Ovary (tissue), 9 donors: ENCODE results near the gene LAS1L. TPM values are rescaled to one million over a fixed set of nuclear protein-coding genes. Genes with fewer than 3 reads are reported as not detected.
"Not testable (repeated sequence)": the region's sequence is repeated elsewhere in the genome, so short reads cannot be mapped to it uniquely, and the experiment has no call there.

Experiments used
- DNase-seq, 5 donors: peaks; one replicate each; pipeline ENCODE4 v3.0.0-alpha.2; 2019 to 2020
- H3K27ac ChIP-seq, 2 donors: fragments of 200-600 bp; one replicate each; pipeline versions ENCODE4 v1.5.1 to v1.8.0; 2019 to 2022
- H3K27me3 ChIP-seq: fragments of 200-600 bp; one replicate; pipeline ENCODE4 v1.8.0; 2022
- H3K36me3 ChIP-seq: fragments of 200-600 bp; sonication (generic); one replicate; pipeline ENCODE4 v1.5.1; 2019
- H3K4me1 ChIP-seq: one replicate; pipeline ENCODE4 v1.8.1; 2013; ENCODE audit warnings: mild to moderate bottlenecking, moderate library complexity; ENCODE audit not compliant: insufficient read depth
- H3K4me3 ChIP-seq: fragments of 200-600 bp; sonication (generic); one replicate; pipeline ENCODE4 v1.5.1; 2017
- H3K9me3 ChIP-seq, 2 donors: fragments of 200-600 bp in 1 of 2; sonication (generic) in 1 of 2; one replicate each; pipeline versions ENCODE4 v1.5.1 to v1.8.1; 2013 to 2019; ENCODE audit warnings: mild to moderate bottlenecking in 1 of 2, moderate library complexity in 1 of 2
- EP300 ChIP-seq: sonication (generic); formaldehyde crosslinking; IDR thresholded peaks from one replicate; pipeline ENCODE4 v1.6.1; 2017; ENCODE audit warnings: antibody characterized with exemption
- POLR2A ChIP-seq: fragments of 450-650 bp; IDR thresholded peaks from one replicate; pipeline ENCODE4 v1.6.1; 2017; ENCODE audit warnings: antibody characterized with exemption, mild to moderate bottlenecking, moderate library complexity
- WGBS, 3 donors: extraction: QIAGEN DNeasy Blood & Tissue Kit in 1 of 3; methylation state at CpG; one replicate each; pipeline versions ENCODE4 v1.1.5 to v1.1.7; 2013 to 2017; 5-methylcytosine and 5-hydroxymethylcytosine counted together
- intact Hi-C, 4 donors: fragments of 100-400 bp; cut with DNase I; formaldehyde crosslinking; loops; one replicate each; pipeline versions ENCODE4 v1.11.0 to v1.15.1; 2022 to 2023
- polyA plus RNA-seq, 2 donors: library from polyadenylated mRNA; stranded (reverse); fragments of 200-250 nt in 1 of 2; fragments of 350-450 nt in 1 of 2; fragmentation: Illumina TruSeq in 1 of 2; extraction: RNeasy Lipid Tissue Mini Kit (QIAGEN cat#74804) in 1 of 2; gene quantifications; one replicate each; pipeline ENCODE4 v1.2.3, GENCODE V29; 2013 to 2014
- total RNA-seq, 7 donors: library from RNA; depleted of rRNA in 2 of 7; stranded (reverse); fragments of >200 nt in 2 of 7; fragmentation: NEBNext Ultra II Directional in 3 of 7; extraction: Animal tissue kit (Norgen Biotek cat#: 25700) in 3 of 7; gene quantifications; one replicate each; pipeline versions ENCODE4 v1.1.0 to v1.2.4, GENCODE V29; 2016 to 2023
- TF ChIP-seq, protein P1 (sequence below), 3 donors: fragments of 450-650 bp in 2 of 3; fragments of 200-600 bp in 1 of 3; IDR thresholded peaks; one replicate each; pipeline versions ENCODE4 v1.5.1 to v1.8.0; 2016 to 2022; ENCODE audit warnings: antibody characterized with exemption in 3 of 3, mild to moderate bottlenecking in 1 of 3
- donor health status: DM: no; HTN: no; CAD: no; lungs with moderate emphysema.
- donor health status: DM: no; HTN: no; CAD: no.
- donor health status: Bipolar disorder and iron deficiency.
- donor health status: DM: yes; HTN: yes; CAD: no.
- donor health status: DM: no; HTN: no; CAD: no.
- donor health status: DM: yes; HTN: yes; CAD: no.

LAS1L gene
- total and polyA plus RNA-seq, 9 donors: 14.4 to 35.1 (median 30.9) TPM

DNA sequence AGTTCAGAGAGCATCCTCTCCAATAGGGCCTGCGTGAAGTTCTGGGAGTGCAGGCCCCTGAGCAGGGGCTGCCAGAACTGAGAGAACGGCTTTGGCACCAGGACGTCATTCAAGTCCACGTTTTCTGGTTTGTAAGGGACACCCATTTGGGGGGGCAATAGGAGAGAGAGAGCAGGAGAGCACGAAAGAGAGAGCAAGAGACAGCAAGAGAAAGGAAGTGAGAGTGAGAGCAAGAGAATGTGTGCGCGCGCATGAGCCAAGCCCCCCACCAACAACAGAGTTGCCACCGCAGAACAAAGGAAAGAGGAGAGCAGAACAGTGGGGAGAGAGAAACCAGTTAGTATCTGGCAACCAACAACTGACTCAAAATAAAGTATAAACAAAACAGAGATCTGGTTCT lies 10.4 kb downstream of the LAS1L start:
- intact Hi-C loops: no loop called here
- Histone ChIP-seq H3K36me3 (no peaks in the 10 kb centered on the region), H3K27me3 (no peaks in the 10 kb centered on the region), H3K27ac (no peak overlapping the region), H3K9me3 (no peaks in the 10 kb centered on the region), H3K4me1 (no peaks in the 10 kb centered on the region), H3K4me3 (no peak overlapping the region)
- TF ChIP-seq POLR2A (no peak), EP300 (no peak)
- TF ChIP-seq, protein P1, sequence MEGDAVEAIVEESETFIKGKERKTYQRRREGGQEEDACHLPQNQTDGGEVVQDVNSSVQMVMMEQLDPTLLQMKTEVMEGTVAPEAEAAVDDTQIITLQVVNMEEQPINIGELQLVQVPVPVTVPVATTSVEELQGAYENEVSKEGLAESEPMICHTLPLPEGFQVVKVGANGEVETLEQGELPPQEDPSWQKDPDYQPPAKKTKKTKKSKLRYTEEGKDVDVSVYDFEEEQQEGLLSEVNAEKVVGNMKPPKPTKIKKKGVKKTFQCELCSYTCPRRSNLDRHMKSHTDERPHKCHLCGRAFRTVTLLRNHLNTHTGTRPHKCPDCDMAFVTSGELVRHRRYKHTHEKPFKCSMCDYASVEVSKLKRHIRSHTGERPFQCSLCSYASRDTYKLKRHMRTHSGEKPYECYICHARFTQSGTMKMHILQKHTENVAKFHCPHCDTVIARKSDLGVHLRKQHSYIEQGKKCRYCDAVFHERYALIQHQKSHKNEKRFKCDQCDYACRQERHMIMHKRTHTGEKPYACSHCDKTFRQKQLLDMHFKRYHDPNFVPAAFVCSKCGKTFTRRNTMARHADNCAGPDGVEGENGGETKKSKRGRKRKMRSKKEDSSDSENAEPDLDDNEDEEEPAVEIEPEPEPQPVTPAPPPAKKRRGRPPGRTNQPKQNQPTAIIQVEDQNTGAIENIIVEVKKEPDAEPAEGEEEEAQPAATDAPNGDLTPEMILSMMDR (IDR thresholded peaks at IDR 0.05): no peak
- 86 to 93% (median 86%) methylated on average over 9 of the region's 9 CpGs for WGBS, 3 donors
- DNase-seq: no peak

DNA sequence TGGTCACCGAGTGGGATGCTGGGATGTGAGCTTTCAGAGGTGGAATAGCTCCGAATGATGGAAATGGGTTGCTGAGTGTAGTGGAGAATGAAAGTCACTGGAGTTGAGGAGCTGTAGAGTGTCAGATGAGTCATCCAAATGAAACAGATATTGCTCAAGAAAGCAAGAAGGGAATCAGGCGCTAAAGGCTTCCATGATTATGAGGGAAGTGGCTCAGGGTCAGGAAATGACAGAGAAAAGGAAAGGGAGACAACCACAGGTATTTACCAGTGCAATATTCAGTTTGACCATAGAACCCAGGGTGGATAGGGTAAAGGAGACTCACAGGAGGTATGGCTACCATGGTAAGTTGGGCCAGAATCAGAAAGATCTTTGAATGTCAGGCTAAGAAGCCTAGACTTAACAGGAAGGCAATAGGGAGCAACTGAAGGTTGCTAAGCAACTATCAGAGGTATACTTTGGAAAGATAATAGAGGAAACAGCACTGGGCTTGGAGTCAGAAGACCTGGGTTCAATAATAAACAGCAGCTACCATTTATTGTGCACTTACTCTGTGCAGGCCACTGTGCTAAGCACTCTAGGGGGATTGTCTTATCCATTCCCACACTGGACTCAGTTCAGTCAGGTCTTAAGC lies 11.7 kb downstream of the LAS1L start:
- TF ChIP-seq POLR2A (no peak), EP300 (no peak)
- TF ChIP-seq, protein P1 (IDR thresholded peaks at IDR 0.05): no peak
- H3K36me3 ChIP-seq: no peaks in the 10 kb centered on the region
- H3K4me1 ChIP-seq: no peaks in the 10 kb centered on the region
- no peak for DNase-seq
- H3K4me3 ChIP-seq: no peak overlapping the region
- no peaks in the 10 kb centered on the region for H3K9me3 ChIP-seq
- no peak overlapping the region for H3K27ac ChIP-seq
- no peaks in the 10 kb centered on the region for H3K27me3 ChIP-seq
- 78 to 84% (median 81%) methylated on average over 3 of the region's 3 CpGs for WGBS, 3 donors
- intact Hi-C loops: no loop called here

DNA sequence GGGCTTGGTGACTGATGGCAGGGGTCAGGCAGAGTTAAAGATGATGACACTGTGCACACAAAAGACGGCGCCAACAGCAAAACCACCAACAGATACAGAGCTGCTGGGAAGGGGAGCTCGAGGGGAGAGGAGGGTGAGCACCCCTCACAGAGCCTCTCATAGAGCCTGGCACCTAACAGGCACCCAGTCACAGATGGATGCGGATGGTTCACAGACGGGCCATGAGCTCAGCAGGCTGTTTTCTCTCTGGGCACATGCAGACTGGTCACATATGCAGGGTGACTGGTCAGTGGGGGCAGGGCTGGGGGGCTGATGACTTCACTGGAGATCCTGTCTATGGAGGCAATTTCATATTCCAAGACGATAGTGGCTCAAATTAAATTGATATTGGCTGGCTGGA lies 15.1 kb downstream of the LAS1L start:
- H3K4me1 ChIP-seq, H3K27ac ChIP-seq, DNase-seq, H3K36me3 ChIP-seq, H3K9me3 ChIP-seq, H3K27me3 ChIP-seq, H3K4me3 ChIP-seq, intact Hi-C loops: not testable (repeated sequence)
- WGBS, 3 donors: 59 to 73% (median 70%) methylated on average over 4 to 5 of the region's 6 CpGs

DNA sequence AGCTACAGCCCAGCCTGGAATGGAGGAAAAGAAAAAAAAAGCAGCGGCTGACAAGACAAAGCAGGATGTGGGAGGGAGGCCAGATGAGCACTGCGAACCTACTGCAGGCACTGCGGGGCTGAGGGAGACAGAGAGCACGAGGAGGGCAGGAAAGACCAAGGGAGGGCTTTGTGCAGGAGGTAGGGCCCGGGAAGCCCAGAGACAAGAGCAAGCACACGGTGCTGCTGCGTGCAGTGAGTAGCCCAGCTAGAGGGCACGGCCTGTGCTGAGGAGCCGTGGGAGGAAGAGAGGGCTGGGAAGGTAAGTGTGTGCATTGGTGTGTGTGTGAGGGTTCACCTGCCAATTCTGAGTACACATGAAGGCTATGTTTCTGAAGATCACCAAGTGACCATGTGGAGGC lies 15.6 kb downstream of the LAS1L start:
- 57 to 69% (median 68%) methylated on average over 4 to 9 of the region's 9 CpGs for WGBS, 3 donors

DNA sequence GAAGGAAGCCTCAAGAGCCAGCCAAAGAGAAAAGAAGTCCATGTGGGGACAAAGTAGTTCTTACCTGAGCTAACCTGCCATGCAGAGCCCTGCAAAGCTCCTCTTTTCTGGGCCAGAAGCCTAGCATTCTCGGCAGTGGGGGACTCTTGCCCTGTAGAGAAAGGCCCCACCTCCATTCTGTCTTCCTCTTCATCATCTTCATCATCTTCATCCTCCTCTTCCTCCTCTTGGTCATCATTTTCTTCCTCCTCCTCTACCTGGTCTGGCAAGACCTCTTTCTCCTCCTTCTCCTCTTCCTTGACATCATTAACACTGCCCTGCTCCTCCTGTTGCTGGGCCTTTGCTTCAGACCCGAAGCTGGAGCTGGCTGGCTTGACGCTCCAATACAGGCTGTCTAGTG lies 16.7 kb downstream of the LAS1L start:
- intact Hi-C loops: no loop called here
- Histone ChIP-seq H3K27ac (no peak overlapping the region), H3K27me3 (no peaks in the 10 kb centered on the region), H3K36me3 (no peaks in the 10 kb centered on the region), H3K9me3 (no peaks in the 10 kb centered on the region), H3K4me1 (no peaks in the 10 kb centered on the region), H3K4me3 (no peak overlapping the region)
- no peak for DNase-seq
- 73 to 83% (median 75%) methylated on average over 3 of the region's 3 CpGs for WGBS, 3 donors
- TF ChIP-seq EP300 (no peak), POLR2A (no peak)
- TF ChIP-seq, protein P1 (IDR thresholded peaks at IDR 0.05): no peak

More for the DNA sequence above, 15.6 kb downstream of the LAS1L start:
- H3K4me1 ChIP-seq, H3K4me3 ChIP-seq, H3K27me3 ChIP-seq, intact Hi-C loops, H3K9me3 ChIP-seq, DNase-seq, H3K27ac ChIP-seq, H3K36me3 ChIP-seq: not testable (repeated sequence)
